H1 (cell line): Measurements from ENCODE around the gene TNIP3. TPM values are rescaled to one million over a fixed set of nuclear protein-coding genes. Genes with fewer than 3 reads are reported as not detected.

Experiments used
- CTCF ChIA-PET: fragments of 300-600 bp; sonication (Branson Sonifier 250); formaldehyde crosslinking; loops from one replicate; lab custom pipeline; 2021; ENCODE audit not compliant: partially characterized antibody; lab: Charles Lee
- POLR2A ChIA-PET: fragments of 300-600 bp; sonication (Branson Sonifier 250); formaldehyde crosslinking; loops from one replicate; lab custom pipeline; 2021; ENCODE audit warnings: inconsistent platforms; ENCODE audit not compliant: partially characterized antibody; lab: Charles Lee
- DNase-seq, 2 experiments: peaks; one replicate each; pipeline versions ENCODE4 v3.0.0 to v3.0.0-alpha.2; 2010 to 2022; ENCODE audit warnings: low spot score in 2 of 2, low read depth in 1 of 2, mixed read lengths in 1 of 2
- FAIRE-seq: peaks from 2 replicates; lab custom pipeline; 2011; peaks lifted over from hg19 to GRCh38; lab: Jason Lieb, UNC
- H2AFZ ChIP-seq: 2 replicates; pipeline ENCODE4 v1.8.1; 2012; ENCODE audit warnings: low read length, inconsistent platforms
- H2AK5ac ChIP-seq: 2 replicates; pipeline ENCODE4 v1.6.1; 2013; ENCODE audit warnings: low read depth, low read length
- H2BK120ac ChIP-seq: replicated peaks from 2 replicates; pipeline ENCODE3; 2013; ENCODE audit warnings: low read depth, low read length, inconsistent platforms
- H2BK12ac ChIP-seq: 2 replicates; pipeline ENCODE4 v1.6.1; 2013; ENCODE audit warnings: low read depth, low read length
- H2BK15ac ChIP-seq: 2 replicates; pipeline ENCODE4 v1.6.1; 2013; ENCODE audit warnings: low read length
- H2BK20ac ChIP-seq: 2 replicates; pipeline ENCODE4 v1.6.1; 2013; ENCODE audit warnings: low read length
- H2BK5ac ChIP-seq: 2 replicates; pipeline ENCODE4 v1.6.1; 2013; ENCODE audit warnings: low read depth, low read length
- H3K14ac ChIP-seq: 2 replicates; pipeline ENCODE4 v1.6.1; 2013; ENCODE audit warnings: inconsistent platforms; ENCODE audit not compliant: insufficient read length
- H3K18ac ChIP-seq: 2 replicates; pipeline ENCODE4 v1.6.1; 2013; ENCODE audit warnings: low read length; ENCODE audit errors: extremely low read depth
- H3K23ac ChIP-seq: 2 replicates; pipeline ENCODE4 v1.6.1; 2013; ENCODE audit warnings: inconsistent platforms; ENCODE audit not compliant: insufficient read length
- H3K23me2 ChIP-seq: 2 replicates; pipeline ENCODE4 v1.6.1; 2013; ENCODE audit warnings: low read depth, low read length
- H3K27ac ChIP-seq: 2 replicates; pipeline ENCODE4 v1.6.1; 2011; ENCODE audit warnings: low read depth, low read length, inconsistent platforms
- H3K27me3 ChIP-seq, 4 experiments: replicated peaks in 1 of 4; 1 replicate in 1 of 4; 2 replicates in 3 of 4; pipeline versions ENCODE4 v1.6.1 to v1.8.1; 2011 to 2013; ENCODE audit warnings: low read length in 3 of 4, mild to moderate bottlenecking in 3 of 4, inconsistent platforms in 2 of 4, mixed read lengths in 2 of 4, moderate library complexity in 1 of 4; ENCODE audit not compliant: control insufficient read depth in 3 of 4, insufficient read depth in 3 of 4; ENCODE audit errors: extremely low read depth in 1 of 4
- H3K36me3 ChIP-seq, 4 experiments: 2 replicates each; pipeline versions ENCODE4 v1.6.1 to v1.8.1; 2011 to 2013; ENCODE audit warnings: mild to moderate bottlenecking in 4 of 4, low read length in 3 of 4, moderate library complexity in 2 of 4, control low read depth in 1 of 4, inconsistent platforms in 1 of 4; ENCODE audit not compliant: insufficient read depth in 4 of 4, control insufficient read depth in 2 of 4
- H3K4ac ChIP-seq: replicated peaks from 2 replicates; pipeline ENCODE3; 2013; ENCODE audit warnings: low read length, low read depth, mixed read lengths, inconsistent platforms; ENCODE audit not compliant: insufficient read length
- H3K4me1 ChIP-seq, 4 experiments: replicated peaks in 1 of 4; 1 replicate in 1 of 4; 2 replicates in 3 of 4; pipeline versions ENCODE4 v1.6.1 to v1.8.1; 2011 to 2013; ENCODE audit warnings: low read length in 3 of 4, inconsistent platforms in 2 of 4, mixed read lengths in 1 of 4; ENCODE audit not compliant: insufficient read depth in 4 of 4, control insufficient read depth in 3 of 4
- H3K4me2 ChIP-seq, 2 experiments: 2 replicates each; pipeline versions ENCODE4 v1.6.1 to v1.8.1; 2011 to 2013; ENCODE audit warnings: low read depth in 2 of 2, low read length in 2 of 2, control low read depth in 1 of 2, inconsistent platforms in 1 of 2, mild to moderate bottlenecking in 1 of 2; ENCODE audit not compliant: insufficient read depth in 1 of 2
- H3K4me3 ChIP-seq, 4 experiments: fragments of 200-600, 300-600 bp in 1 of 4; sonication (generic), shearing (Covaris generic), sonication (Bioruptor Twin) in 1 of 4; 2 replicates each; pipeline versions ENCODE4 v1.5.1 to v1.8.1; 2011 to 2016; ENCODE audit warnings: low read length in 4 of 4, low read depth in 3 of 4, control low read depth in 2 of 4, inconsistent platforms in 2 of 4, mild to moderate bottlenecking in 2 of 4, mixed read lengths in 1 of 4, moderate library complexity in 1 of 4; ENCODE audit not compliant: insufficient read depth in 2 of 4; ENCODE audit errors: extremely low read depth in 1 of 4
- H3K56ac ChIP-seq: replicated peaks from 2 replicates; pipeline ENCODE3; 2013; ENCODE audit warnings: low read depth, mild to moderate bottlenecking, mixed read lengths, low read length, inconsistent platforms; ENCODE audit not compliant: insufficient read length
- H3K79me1 ChIP-seq: 2 replicates; pipeline ENCODE4 v1.6.1; 2013; ENCODE audit warnings: low read depth, low read length, control low read depth
- H3K79me2 ChIP-seq, 2 experiments: 2 replicates each; pipeline versions ENCODE4 v1.6.1 to v1.8.1; 2012 to 2013; ENCODE audit warnings: low read length in 2 of 2, mild to moderate bottlenecking in 2 of 2, inconsistent platforms in 1 of 2; ENCODE audit not compliant: insufficient read depth in 2 of 2, control insufficient read depth in 1 of 2
- H3K9ac ChIP-seq, 4 experiments: replicated peaks in 1 of 4; 1 replicate in 1 of 4; 2 replicates in 3 of 4; pipeline versions ENCODE4 v1.6.1 to v1.8.1; 2011 to 2013; ENCODE audit warnings: low read depth in 3 of 4, low read length in 3 of 4, control low read depth in 2 of 4, mild to moderate bottlenecking in 2 of 4, moderate library complexity in 2 of 4, inconsistent platforms in 1 of 4; ENCODE audit errors: extremely low read depth in 1 of 4
- H3K9me3 ChIP-seq, 2 experiments: 2 replicates each; pipeline versions ENCODE4 v1.6.1 to v1.8.1; 2012 to 2013; ENCODE audit warnings: mild to moderate bottlenecking in 2 of 2, moderate library complexity in 2 of 2, control low read depth in 1 of 2, inconsistent platforms in 1 of 2, low read depth in 1 of 2, low read length in 1 of 2, mixed read lengths in 1 of 2; ENCODE audit not compliant: insufficient read depth in 2 of 2
- H4K20me1 ChIP-seq, 2 experiments: replicated peaks in 1 of 2; 2 replicates each; pipeline versions ENCODE3 to v1.8.1; 2011 to 2013; ENCODE audit warnings: inconsistent platforms in 2 of 2, low read length in 2 of 2, mild to moderate bottlenecking in 1 of 2; ENCODE audit not compliant: insufficient read depth in 2 of 2, control insufficient read depth in 1 of 2
- H4K5ac ChIP-seq: 2 replicates; pipeline ENCODE4 v1.6.1; 2013; ENCODE audit warnings: low read length, low read depth, mixed read lengths, inconsistent platforms; ENCODE audit not compliant: insufficient read length
- H4K8ac ChIP-seq: 2 replicates; pipeline ENCODE4 v1.8.0; 2013; ENCODE audit warnings: mild to moderate bottlenecking, moderate library complexity, low read length, inconsistent platforms; ENCODE audit not compliant: insufficient read depth; ENCODE audit errors: extremely low read depth
- H4K91ac ChIP-seq: replicated peaks from 2 replicates; pipeline ENCODE3; 2013; ENCODE audit warnings: low read length, mixed read lengths, inconsistent platforms; ENCODE audit not compliant: insufficient read length
- CBX5 ChIP-seq: fragments of 300-800, 300-1000 bp; sonication (generic); IDR thresholded peaks from 2 replicates; pipeline ENCODE4 v1.7.1; 2016; ENCODE audit warnings: antibody characterized with exemption, low read length, low read depth
- CTCF ChIP-seq, 3 experiments: IDR thresholded peaks; 1 replicate in 2 of 3; 2 replicates in 1 of 3; pipeline versions ENCODE4 v1.5.1 to v1.6.1; 2011; ENCODE audit warnings: low read length in 3 of 3, mild to moderate bottlenecking in 3 of 3, inconsistent platforms in 2 of 3, low read depth in 1 of 3, moderate library complexity in 1 of 3; ENCODE audit not compliant: insufficient read depth in 1 of 3; ENCODE audit errors: control extremely low read depth in 1 of 3
- EZH2 ChIP-seq: fragments of 200-600 bp; sonication (generic); IDR thresholded peaks from 2 replicates; pipeline ENCODE4 v1.7.1; 2012; ENCODE audit warnings: low read depth, mild to moderate bottlenecking, moderate library complexity, low read length, inconsistent platforms; ENCODE audit not compliant: severe bottlenecking
- HDAC2 ChIP-seq, 2 experiments: fragments of 300-600 bp in 1 of 2; sonication (generic) in 1 of 2; IDR thresholded peaks; 2 replicates each; pipeline ENCODE4 v1.6.1; 2011 to 2012; ENCODE audit warnings: low read depth in 2 of 2, low read length in 2 of 2, mild to moderate bottlenecking in 2 of 2, moderate library complexity in 2 of 2, borderline replicate concordance in 1 of 2, inconsistent platforms in 1 of 2
- JUN ChIP-seq: IDR thresholded peaks from 2 replicates; pipeline ENCODE4 v1.6.1; 2011; ENCODE audit warnings: low read depth, mild to moderate bottlenecking, improper control_type of control experiment, low read length
- NANOG ChIP-seq: IDR thresholded peaks from 2 replicates; pipeline ENCODE4 v1.6.1; 2011; ENCODE audit warnings: low read length, low read depth, mild to moderate bottlenecking, inconsistent platforms; ENCODE audit not compliant: insufficient read depth, poor library complexity, severe bottlenecking
- SIN3A ChIP-seq, 2 experiments: IDR thresholded peaks in 1 of 2; conservative IDR thresholded peaks in 1 of 2; 2 replicates each; pipeline ENCODE4 v1.6.1; 2011 to 2012; ENCODE audit warnings: low read length in 2 of 2, improper control_type of control experiment in 1 of 2, low read depth in 1 of 2, mild to moderate bottlenecking in 1 of 2
- YY1 ChIP-seq: IDR thresholded peaks from 2 replicates; pipeline ENCODE4 v1.6.1; 2011; ENCODE audit warnings: low read depth, mild to moderate bottlenecking, low read length
- WGBS, 2 experiments: shearing (Covaris generic) in 1 of 2; methylation state at CpG; one replicate each; pipeline versions ENCODE4 v1.1.6 to v1.1.7; 2013 to 2015; ENCODE audit warnings: low lambda C conversion rate in 2 of 2, mixed read lengths in 2 of 2, inconsistent platforms in 1 of 2, low coverage in 1 of 2, missing lambda C conversion rate in 1 of 2; ENCODE audit not compliant: insufficient replicate concordance in 2 of 2, insufficient coverage in 1 of 2, insufficient read length in 1 of 2; ENCODE audit errors: extremely low coverage in 1 of 2, missing lambda C conversion rate in 1 of 2; 5-methylcytosine and 5-hydroxymethylcytosine counted together
- polyA plus RNA-seq, 7 experiments: library from polyadenylated mRNA; depleted of rRNA in 3 of 7; stranded (reverse) in 5 of 7; unstranded in 2 of 7; fragments of >200 nt in 5 of 7; fragments of 200-250 nt in 2 of 7; gene quantifications; 1 replicate in 5 of 7; 2 replicates in 1 of 7; 4 replicates in 1 of 7; pipeline versions ENCODE4 v1.2.1 to v1.2.3, GENCODE V29; 2011 to 2013; ENCODE audit warnings: missing spikeins in 2 of 7, mixed read lengths in 2 of 7
- total RNA-seq: library from RNA; stranded (reverse); fragmentation: NEBNext Ultra II Directional; extraction: Animal tissue kit (Norgen Biotek cat#: 25700); gene quantifications from 2 replicates; pipeline ENCODE4 v1.2.1, GENCODE V29; 2021

Gene TNIP3
- total and polyA plus RNA-seq, 2 of the 8 experiments (the other 6 are each of a cell fraction or from before 2014, with no cell fraction given): not detected

- H2BK20ac ChIP-seq: no peak overlapping the region
- no peak overlapping the region for H3K4ac ChIP-seq
- no peak overlapping the region for H2BK120ac ChIP-seq
- H3K14ac ChIP-seq: no peak overlapping the region
- H3K4me3 ChIP-seq: no peak overlapping the region
- no peak overlapping the region for H3K56ac ChIP-seq
- no peak overlapping the region for H2AFZ ChIP-seq
- H3K9ac ChIP-seq: no peak overlapping the region
- no peaks in the 10 kb centered on the region for H3K4me1 ChIP-seq
- H2AK5ac ChIP-seq: no peak overlapping the region
- POLR2A ChIA-PET: no interaction called here
- H3K79me1 ChIP-seq: no peaks in the 10 kb centered on the region
- no peak overlapping the region for H2BK15ac ChIP-seq
- no peak overlapping the region for H4K8ac ChIP-seq
- H3K9me3 ChIP-seq: no peaks in the 10 kb centered on the region
- H3K18ac ChIP-seq: no peak overlapping the region
- no peak overlapping the region for H3K27ac ChIP-seq
- H2BK12ac ChIP-seq: no peak overlapping the region
- H3K23ac ChIP-seq: no peak overlapping the region
- no peak for FAIRE-seq
- no peak overlapping the region for H2BK5ac ChIP-seq
- H4K5ac ChIP-seq: no peak overlapping the region
- no peaks in the 10 kb centered on the region for H4K20me1 ChIP-seq
- H3K4me2 ChIP-seq: no peak overlapping the region
- no peak for TF ChIP-seq EZH2
- TF ChIP-seq SIN3A (conservative IDR thresholded peaks at IDR 0.05 in 1 of 2, IDR thresholded peaks at IDR 0.05 in 1 of 2; ENCODE audit: low read depth in 1 of 2, low read length in 2 of 2): no peak
- no peak for TF ChIP-seq JUN
- TF ChIP-seq HDAC2 (IDR thresholded peaks at IDR 0.05; ENCODE audit: borderline replicate concordance in 1 of 2, low read depth in 2 of 2, low read length in 2 of 2): no peak
- no peak for TF ChIP-seq CTCF (IDR thresholded peaks at IDR 0.05; ENCODE audit: control extremely low read depth in 1 of 3, insufficient read depth in 1 of 3, low read depth in 1 of 3, low read length in 3 of 3)
- TF ChIP-seq NANOG: no peak
- TF ChIP-seq YY1: no peak
- no peak for TF ChIP-seq CBX5
- no peaks in the 10 kb centered on the region for H3K36me3 ChIP-seq
- CTCF ChIA-PET: interaction anchor here (0.7 kb wide), 1 partner anchor 368 kb away, joined by 3 read pairs; no protein-coding TSS in a partner anchor
- 94% methylated on average over 1 of the region's 1 CpG; no CpG with 5 or more reads in 1 of the 2 experiments for WGBS, 2 experiments
- no peaks in the 10 kb centered on the region for H3K27me3 ChIP-seq
- no peak overlapping the region for H4K91ac ChIP-seq
- DNase-seq: no peak
- no peaks in the 10 kb centered on the region for H3K79me2 ChIP-seq
- no peaks in the 10 kb centered on the region for H3K23me2 ChIP-seq
These were observed 17.6 kb downstream of the TNIP3 start for GRCh38 chr4:121146530-121146929.
